ENCODE results near the gene TUBB4A.

DNA sequence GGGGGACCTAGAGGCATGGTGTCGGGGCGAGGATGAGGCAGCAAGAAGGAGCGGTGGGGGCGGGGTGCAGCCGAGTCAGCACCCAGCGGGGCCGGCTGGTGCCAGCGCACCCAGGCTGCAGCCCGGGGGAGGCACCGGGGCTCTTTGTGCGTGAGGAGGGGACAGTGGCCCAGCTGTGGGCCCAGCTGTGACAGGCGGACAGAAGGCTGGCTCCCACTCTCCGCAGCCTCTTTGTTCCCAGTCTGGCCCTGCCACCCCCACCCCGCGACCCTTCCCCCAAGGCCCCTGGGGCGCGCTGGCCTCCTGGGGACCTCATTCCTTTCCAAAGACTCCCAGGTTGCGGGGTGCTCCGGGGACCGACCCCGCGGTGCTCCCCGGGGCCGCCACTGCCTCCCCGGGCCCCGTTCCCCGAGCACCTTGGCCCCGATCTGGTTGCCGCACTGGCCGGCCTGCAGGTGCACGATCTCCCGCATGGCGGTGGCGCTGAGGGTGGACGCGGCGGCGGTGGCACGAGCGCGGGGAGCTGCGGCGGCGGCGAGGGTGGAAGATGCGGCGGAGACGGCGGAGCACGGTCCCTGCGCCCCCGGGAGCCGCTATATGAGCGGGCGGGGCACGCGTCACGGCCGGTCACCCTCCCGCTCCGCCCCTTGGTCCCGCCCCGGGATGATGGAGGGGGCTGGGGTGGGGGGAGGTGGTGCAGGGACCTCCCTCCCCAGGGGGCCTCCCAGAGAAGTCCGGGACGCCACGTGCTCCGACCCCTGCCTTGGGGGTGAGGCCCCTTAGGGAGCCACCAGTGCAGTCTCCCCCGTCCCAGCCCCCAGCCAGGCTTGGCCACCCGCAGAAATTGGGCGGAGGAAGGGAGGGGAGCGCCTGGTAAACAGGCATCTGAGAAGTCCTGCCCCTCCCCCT, at the start of gene TUBB4A:
- TF ChIP-seq, protein P1, sequence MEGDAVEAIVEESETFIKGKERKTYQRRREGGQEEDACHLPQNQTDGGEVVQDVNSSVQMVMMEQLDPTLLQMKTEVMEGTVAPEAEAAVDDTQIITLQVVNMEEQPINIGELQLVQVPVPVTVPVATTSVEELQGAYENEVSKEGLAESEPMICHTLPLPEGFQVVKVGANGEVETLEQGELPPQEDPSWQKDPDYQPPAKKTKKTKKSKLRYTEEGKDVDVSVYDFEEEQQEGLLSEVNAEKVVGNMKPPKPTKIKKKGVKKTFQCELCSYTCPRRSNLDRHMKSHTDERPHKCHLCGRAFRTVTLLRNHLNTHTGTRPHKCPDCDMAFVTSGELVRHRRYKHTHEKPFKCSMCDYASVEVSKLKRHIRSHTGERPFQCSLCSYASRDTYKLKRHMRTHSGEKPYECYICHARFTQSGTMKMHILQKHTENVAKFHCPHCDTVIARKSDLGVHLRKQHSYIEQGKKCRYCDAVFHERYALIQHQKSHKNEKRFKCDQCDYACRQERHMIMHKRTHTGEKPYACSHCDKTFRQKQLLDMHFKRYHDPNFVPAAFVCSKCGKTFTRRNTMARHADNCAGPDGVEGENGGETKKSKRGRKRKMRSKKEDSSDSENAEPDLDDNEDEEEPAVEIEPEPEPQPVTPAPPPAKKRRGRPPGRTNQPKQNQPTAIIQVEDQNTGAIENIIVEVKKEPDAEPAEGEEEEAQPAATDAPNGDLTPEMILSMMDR (IDR thresholded peaks at IDR 0.05), result no peak
- TF ChIP-seq, protein P2, sequence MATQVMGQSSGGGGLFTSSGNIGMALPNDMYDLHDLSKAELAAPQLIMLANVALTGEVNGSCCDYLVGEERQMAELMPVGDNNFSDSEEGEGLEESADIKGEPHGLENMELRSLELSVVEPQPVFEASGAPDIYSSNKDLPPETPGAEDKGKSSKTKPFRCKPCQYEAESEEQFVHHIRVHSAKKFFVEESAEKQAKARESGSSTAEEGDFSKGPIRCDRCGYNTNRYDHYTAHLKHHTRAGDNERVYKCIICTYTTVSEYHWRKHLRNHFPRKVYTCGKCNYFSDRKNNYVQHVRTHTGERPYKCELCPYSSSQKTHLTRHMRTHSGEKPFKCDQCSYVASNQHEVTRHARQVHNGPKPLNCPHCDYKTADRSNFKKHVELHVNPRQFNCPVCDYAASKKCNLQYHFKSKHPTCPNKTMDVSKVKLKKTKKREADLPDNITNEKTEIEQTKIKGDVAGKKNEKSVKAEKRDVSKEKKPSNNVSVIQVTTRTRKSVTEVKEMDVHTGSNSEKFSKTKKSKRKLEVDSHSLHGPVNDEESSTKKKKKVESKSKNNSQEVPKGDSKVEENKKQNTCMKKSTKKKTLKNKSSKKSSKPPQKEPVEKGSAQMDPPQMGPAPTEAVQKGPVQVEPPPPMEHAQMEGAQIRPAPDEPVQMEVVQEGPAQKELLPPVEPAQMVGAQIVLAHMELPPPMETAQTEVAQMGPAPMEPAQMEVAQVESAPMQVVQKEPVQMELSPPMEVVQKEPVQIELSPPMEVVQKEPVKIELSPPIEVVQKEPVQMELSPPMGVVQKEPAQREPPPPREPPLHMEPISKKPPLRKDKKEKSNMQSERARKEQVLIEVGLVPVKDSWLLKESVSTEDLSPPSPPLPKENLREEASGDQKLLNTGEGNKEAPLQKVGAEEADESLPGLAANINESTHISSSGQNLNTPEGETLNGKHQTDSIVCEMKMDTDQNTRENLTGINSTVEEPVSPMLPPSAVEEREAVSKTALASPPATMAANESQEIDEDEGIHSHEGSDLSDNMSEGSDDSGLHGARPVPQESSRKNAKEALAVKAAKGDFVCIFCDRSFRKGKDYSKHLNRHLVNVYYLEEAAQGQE (IDR thresholded peaks at IDR 0.05; ENCODE audit: insufficient read depth in 1 of 2, low read depth in 2 of 2, low read length in 1 of 2), result no peak
- TF ChIP-seq POLR2AphosphoS5 (IDR thresholded peaks at IDR 0.05; ENCODE audit: low read depth, low read length) (no peak), TCF7L2 (IDR thresholded peaks at IDR 0.05; ENCODE audit: low read depth, low read length) (no peak)
